HG03103 (cell line): ENCODE results near the gene RASAL3.

Experiments used
- ATAC-seq: cut with Tn5 transposase; IDR thresholded peaks from one replicate; pipeline ENCODE4 v1.9.1; 2021; ENCODE audit warnings: low read depth; ENCODE audit not compliant: unreplicated experiment

RASAL3 gene

GRCh38 chr19:15450528-15450890, 13.8 kb downstream of the RASAL3 start:
- no peak for ATAC-seq

- ATAC-seq: no peak
Measured at GRCh38 chr19:15449620-15450527, 14.5 kb downstream of the RASAL3 start, which contains the start of gene WIZ. WIZ (minus strand) TSS chr19:15449956; CDS start chr19:15448307, 1,649 bp downstream.

GRCh38 chr19:15448778-15449619, 15.3 kb downstream of the RASAL3 start:
- ATAC-seq: no peak

- ATAC-seq: no peak
Measured at GRCh38 chr19:15448044-15448777, 16.1 kb downstream of the RASAL3 start.

GRCh38 chr19:15447057-15447456, 17.3 kb downstream of the RASAL3 start:
- ATAC-seq: no peak

GRCh38 chr19:15445807-15446376, 18.5 kb downstream of the RASAL3 start:
- no peak for ATAC-seq

GRCh38 chr19:15445227-15445605, 19.1 kb downstream of the RASAL3 start:
- ATAC-seq: no peak

- no peak for ATAC-seq
Measured at GRCh38 chr19:15444505-15445226, 19.7 kb downstream of the RASAL3 start.

- no peak for ATAC-seq
Measured at GRCh38 chr19:15443838-15444237, 20.5 kb downstream of the RASAL3 start.

- no peak for ATAC-seq
Measured at GRCh38 chr19:15443325-15443724, 21.0 kb downstream of the RASAL3 start.

GRCh38 chr19:15442142-15442920, 22.0 kb downstream of the RASAL3 start:
- no peak for ATAC-seq

GRCh38 chr19:15441317-15441716, 23.0 kb downstream of the RASAL3 start:
- ATAC-seq: no peak

GRCh38 chr19:15439821-15440641, 24.3 kb downstream of the RASAL3 start:
- no peak for ATAC-seq

GRCh38 chr19:15439078-15439799, 25.1 kb downstream of the RASAL3 start:
- ATAC-seq: no peak

GRCh38 chr19:15438577-15438976, 25.8 kb downstream of the RASAL3 start:
- ATAC-seq: no peak

- ATAC-seq: no peak
Measured at GRCh38 chr19:15438124-15438496, 26.2 kb downstream of the RASAL3 start.

- ATAC-seq: no peak
Measured at GRCh38 chr19:15437355-15438123, 26.8 kb downstream of the RASAL3 start.
